Activated CD8-positive, alpha-beta T cell treated with anti-CD3 and anti-CD28 coated beads for 36 hours (primary cell): ENCODE results near the gene MTOR. TPM values are rescaled to one million over a fixed set of nuclear protein-coding genes. Genes with fewer than 3 reads are reported as not detected.

ENCODE experiments used
- ATAC-seq: fragments of 200-7000 bp; cut with Tn5 transposase; one replicate; pipeline ENCODE4 v1.10.0; 2021; ENCODE audit warnings: mild to moderate bottlenecking, moderate library complexity
- CTCF ChIA-PET: fragments of 350-600 bp; sonication (Branson Sonifier 250); formaldehyde crosslinking; loops from one replicate; lab custom pipeline; 2021; ENCODE audit warnings: antibody characterized with exemption; lab: Charles Lee
- POLR2A ChIA-PET: fragments of 350-600 bp; sonication (Branson Sonifier 250); formaldehyde crosslinking; loops from one replicate; lab custom pipeline; 2021; ENCODE audit warnings: antibody characterized with exemption; lab: Charles Lee
- DNase-seq: peaks from one replicate; pipeline ENCODE4 v3.0.0-alpha.2; 2020
- H3K27ac Mint-ChIP-seq: one replicate; pipeline ENCODE4 v1.8.0; 2021; ENCODE audit warnings: mild to moderate bottlenecking, mixed read lengths
- H3K27me3 Mint-ChIP-seq: one replicate; pipeline ENCODE4 v1.8.0; 2021; ENCODE audit warnings: mixed read lengths
- H3K36me3 Mint-ChIP-seq: one replicate; pipeline ENCODE4 v1.8.0; 2021; ENCODE audit warnings: low read depth, mixed read lengths
- H3K4me1 Mint-ChIP-seq: one replicate; pipeline ENCODE4 v1.8.0; 2021; ENCODE audit warnings: low read depth, mixed read lengths
- H3K4me3 Mint-ChIP-seq: one replicate; pipeline ENCODE4 v1.8.0; 2021; ENCODE audit warnings: mild to moderate bottlenecking, moderate library complexity, mixed read lengths
- H3K9me3 Mint-ChIP-seq: one replicate; pipeline ENCODE4 v1.8.0; 2021; ENCODE audit warnings: mixed read lengths
- intact Hi-C: fragments of 100-400 bp; cut with micrococcal nuclease; formaldehyde crosslinking; loops from one replicate; pipeline ENCODE4 v1.10.0; 2022
- total RNA-seq, 2 experiments: library from RNA; stranded (reverse); gene quantifications; one replicate each; pipeline ENCODE4 v1.2.3, GENCODE V29; 2021
- TF ChIP-seq, protein P1 (sequence below): fragments of 200-600 bp; IDR thresholded peaks from one replicate; pipeline ENCODE4 v1.8.0; 2022; ENCODE audit warnings: antibody characterized with exemption, mild to moderate bottlenecking

The MTOR gene
- total RNA-seq, 2 experiments from 2014 or later = 34.7 to 36.8 TPM

DNA sequence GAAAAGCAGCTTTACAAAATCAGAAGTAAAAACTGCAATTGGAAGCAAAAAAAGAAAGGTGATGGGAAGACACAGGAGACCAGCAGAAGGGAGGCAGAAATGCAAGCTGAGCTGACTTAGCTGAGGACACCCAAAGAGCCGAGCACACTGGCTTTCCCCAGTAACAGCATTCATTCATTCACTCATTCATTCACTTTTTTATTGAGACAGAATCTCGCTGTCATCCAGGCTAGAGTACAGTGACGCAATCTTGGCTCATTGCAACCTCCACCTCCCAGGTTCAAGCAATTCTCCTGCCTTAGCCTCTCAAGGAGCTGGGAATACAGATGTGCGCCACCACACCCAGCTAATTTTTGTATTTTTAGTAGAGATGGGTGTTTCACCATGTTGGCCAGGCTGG lies 65.0 kb downstream of the MTOR start:
- TF ChIP-seq, protein P1, sequence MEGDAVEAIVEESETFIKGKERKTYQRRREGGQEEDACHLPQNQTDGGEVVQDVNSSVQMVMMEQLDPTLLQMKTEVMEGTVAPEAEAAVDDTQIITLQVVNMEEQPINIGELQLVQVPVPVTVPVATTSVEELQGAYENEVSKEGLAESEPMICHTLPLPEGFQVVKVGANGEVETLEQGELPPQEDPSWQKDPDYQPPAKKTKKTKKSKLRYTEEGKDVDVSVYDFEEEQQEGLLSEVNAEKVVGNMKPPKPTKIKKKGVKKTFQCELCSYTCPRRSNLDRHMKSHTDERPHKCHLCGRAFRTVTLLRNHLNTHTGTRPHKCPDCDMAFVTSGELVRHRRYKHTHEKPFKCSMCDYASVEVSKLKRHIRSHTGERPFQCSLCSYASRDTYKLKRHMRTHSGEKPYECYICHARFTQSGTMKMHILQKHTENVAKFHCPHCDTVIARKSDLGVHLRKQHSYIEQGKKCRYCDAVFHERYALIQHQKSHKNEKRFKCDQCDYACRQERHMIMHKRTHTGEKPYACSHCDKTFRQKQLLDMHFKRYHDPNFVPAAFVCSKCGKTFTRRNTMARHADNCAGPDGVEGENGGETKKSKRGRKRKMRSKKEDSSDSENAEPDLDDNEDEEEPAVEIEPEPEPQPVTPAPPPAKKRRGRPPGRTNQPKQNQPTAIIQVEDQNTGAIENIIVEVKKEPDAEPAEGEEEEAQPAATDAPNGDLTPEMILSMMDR = no peak
- H3K4me1 Mint-ChIP-seq = no peaks in the 10 kb centered on the region
- DNase-seq (no peak), ATAC-seq (no peak)
- no peaks in the 10 kb centered on the region for H3K27me3 Mint-ChIP-seq
- ChIA-PET CTCF (interaction anchor here (1.0 to 3.0 kb wide), 2 partner anchors 45 to 160 kb away, joined by 4 to 12 read pairs; no protein-coding TSS in a partner anchor), POLR2A (no interaction called here)
- intact Hi-C loops = no loop called here
- no peaks in the 10 kb centered on the region for H3K9me3 Mint-ChIP-seq
- H3K27ac Mint-ChIP-seq = no peak overlapping the region
- H3K36me3 Mint-ChIP-seq = peaks cover 29% of the 10 kb centered on the region
- H3K4me3 Mint-ChIP-seq = no peak overlapping the region

DNA sequence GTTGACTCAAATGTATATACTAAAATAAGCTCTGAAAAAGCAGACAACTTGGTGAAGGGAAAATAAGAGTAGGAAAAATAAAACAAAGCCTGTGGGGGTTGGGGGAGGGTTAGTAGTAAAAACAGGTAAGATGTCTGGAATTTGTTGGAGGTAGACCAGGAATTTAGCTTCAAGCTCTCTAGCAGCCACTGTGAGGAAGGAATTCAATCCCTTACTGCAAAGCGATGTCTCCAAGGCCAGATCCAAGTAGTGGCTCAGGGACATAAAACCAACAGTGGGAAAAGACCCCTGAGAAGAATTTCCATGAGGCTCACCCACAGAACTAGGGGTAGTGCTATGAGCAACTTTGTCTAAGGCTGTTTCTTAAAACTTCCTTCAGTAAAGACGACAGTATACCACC lies 65.4 kb downstream of the MTOR start:
- Mint-ChIP-seq H3K36me3 (peaks cover 29% of the 10 kb centered on the region), H3K4me1 (no peaks in the 10 kb centered on the region), H3K4me3 (no peak overlapping the region), H3K9me3 (no peaks in the 10 kb centered on the region), H3K27ac (no peak overlapping the region), H3K27me3 (no peaks in the 10 kb centered on the region)
- ATAC-seq (no peak), DNase-seq (no peak)
- POLR2A ChIA-PET = no interaction called here
- TF ChIP-seq, protein P1 = no peak
- CTCF ChIA-PET = interaction anchor here (3.0 kb wide), 1 partner anchor 159 kb away, joined by 12 read pairs; no protein-coding TSS in a partner anchor
- intact Hi-C loops = no loop called here

DNA sequence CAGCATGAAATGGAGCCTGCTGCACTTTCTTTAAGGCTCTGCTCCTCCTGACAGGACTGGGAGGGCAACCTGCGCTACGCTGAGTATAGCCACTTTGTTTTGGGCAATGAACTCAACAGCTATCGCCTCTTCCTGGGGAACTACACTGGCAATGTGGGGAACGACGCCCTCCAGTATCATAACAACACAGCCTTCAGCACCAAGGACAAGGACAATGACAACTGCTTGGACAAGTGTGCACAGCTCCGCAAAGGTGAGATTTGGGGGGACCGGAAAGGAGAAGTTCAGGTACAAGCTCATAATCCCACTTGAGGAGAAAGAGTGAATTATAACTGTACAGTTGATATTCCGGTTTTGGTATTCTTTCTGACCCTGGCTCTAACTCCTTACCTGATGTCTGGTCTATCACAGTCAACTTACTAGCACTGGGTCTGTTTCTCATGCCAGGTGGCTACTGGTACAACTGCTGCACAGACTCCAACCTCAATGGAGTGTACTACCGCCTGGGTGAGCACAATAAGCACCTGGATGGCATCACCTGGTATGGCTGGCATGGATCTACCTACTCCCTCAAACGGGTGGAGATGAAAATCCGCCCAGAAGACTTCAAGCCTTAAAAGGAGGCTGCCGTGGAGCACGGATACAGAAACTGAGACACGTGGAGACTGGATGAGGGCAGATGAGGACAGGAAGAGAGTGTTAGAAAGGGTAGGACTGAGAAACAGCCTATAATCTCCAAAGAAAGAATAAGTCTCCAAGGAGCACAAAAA lies 67.8 kb downstream of the MTOR start:
- Mint-ChIP-seq H3K9me3 (no peaks in the 10 kb centered on the region), H3K4me3 (no peak overlapping the region), H3K27ac (no peak overlapping the region), H3K4me1 (no peaks in the 10 kb centered on the region), H3K36me3 (peaks cover 24% of the 10 kb centered on the region), H3K27me3 (no peaks in the 10 kb centered on the region)
- POLR2A ChIA-PET = no interaction called here
- CTCF ChIA-PET = no interaction called here
- DNase-seq = no peak
- ATAC-seq = no peak
- intact Hi-C loops = no loop called here
- TF ChIP-seq, protein P1 = no peak

DNA sequence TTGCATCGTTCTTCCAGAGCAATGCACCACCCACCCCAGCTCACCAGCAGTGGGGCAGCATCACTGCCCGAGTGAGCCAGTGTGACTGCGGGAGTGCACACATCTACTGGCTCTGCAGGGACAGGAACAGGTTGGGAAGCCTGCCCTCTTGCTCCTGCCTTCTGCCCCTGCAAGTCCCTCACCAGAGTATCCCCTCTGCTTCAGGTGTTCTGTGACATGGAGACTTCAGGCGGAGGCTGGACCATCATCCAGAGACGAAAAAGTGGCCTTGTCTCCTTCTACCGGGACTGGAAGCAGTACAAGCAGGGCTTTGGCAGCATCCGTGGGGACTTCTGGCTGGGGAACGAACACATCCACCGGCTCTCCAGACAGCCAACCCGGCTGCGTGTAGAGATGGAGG lies 69.0 kb downstream of the MTOR start:
- Mint-ChIP-seq H3K27me3 (no peaks in the 10 kb centered on the region), H3K27ac (no peak overlapping the region), H3K4me1 (no peaks in the 10 kb centered on the region), H3K36me3 (peaks cover 17% of the 10 kb centered on the region), H3K9me3 (no peaks in the 10 kb centered on the region), H3K4me3 (no peak overlapping the region)
- intact Hi-C loops = no loop called here
- DNase-seq (no peak), ATAC-seq (no peak)
- CTCF ChIA-PET = no interaction called here
- TF ChIP-seq, protein P1 = no peak
- POLR2A ChIA-PET = no interaction called here

DNA sequence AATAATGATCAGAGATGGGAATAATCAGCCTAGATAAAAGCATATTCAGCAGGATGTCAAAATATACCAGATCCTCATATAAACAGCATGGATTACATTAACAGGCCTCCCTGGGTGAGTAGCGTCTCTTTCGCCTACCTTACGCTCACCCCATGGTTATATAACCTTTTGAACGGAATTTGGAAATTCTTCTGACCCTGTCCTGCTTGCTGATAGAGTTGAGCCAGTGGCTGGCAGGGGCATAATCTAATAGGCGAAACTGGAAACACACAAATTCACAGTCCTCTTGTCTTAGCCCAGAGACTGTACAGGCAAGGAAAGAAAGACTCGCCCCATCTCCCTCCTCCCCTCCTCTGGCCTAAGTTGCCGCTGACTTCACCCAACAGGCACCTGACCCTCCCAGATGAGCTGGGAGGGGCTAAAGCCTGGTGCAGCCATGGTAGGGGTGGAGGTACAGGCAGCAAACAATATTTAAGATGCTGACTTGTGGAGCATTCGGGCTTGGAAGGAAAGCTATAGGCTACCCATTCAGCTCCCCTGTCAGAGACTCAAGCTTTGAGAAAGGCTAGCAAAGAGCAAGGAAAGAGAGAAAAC lies 73.4 kb downstream of the MTOR start, which contains the start of gene ANGPTL7:
TSS of gene ANGPTL7 (plus strand) at position 498 of the 594 bp plus-strand sequence. CDS start 225 bp downstream, outside the sequence.
- POLR2A ChIA-PET = no interaction called here
- no peaks in the 10 kb centered on the region for H3K27me3 Mint-ChIP-seq
- no peak within 1 kb of the TSS for H3K27ac Mint-ChIP-seq
- ATAC-seq (no peak), DNase-seq (no peak)
- TF ChIP-seq, protein P1 = no peak
- no peak within 1 kb of the TSS for H3K4me3 Mint-ChIP-seq
- H3K9me3 Mint-ChIP-seq = no peaks in the 10 kb centered on the region
- intact Hi-C loops = no loop called here
- no peaks in the 10 kb centered on the region for H3K4me1 Mint-ChIP-seq
- peaks cover 10% of the 10 kb centered on the region for H3K36me3 Mint-ChIP-seq
- CTCF ChIA-PET = interaction anchor here (1.4 to 3.2 kb wide), 2 partner anchors 53 to 151 kb away, joined by 3 to 12 read pairs; no protein-coding TSS in a partner anchor
